Peyer's patch (tissue), 4 donors: ENCODE results near the gene NNMT.

ENCODE experiments used
- POLR2A ChIP-seq, 2 donors: fragments of 450-650 bp; IDR thresholded peaks; one replicate each; pipeline ENCODE4 v1.5.1; 2017; ENCODE audit warnings: antibody characterized with exemption in 2 of 2, mild to moderate bottlenecking in 2 of 2, moderate library complexity in 2 of 2
- TF ChIP-seq, protein P1 (sequence below), 6 experiments: fragments of 450-650 bp in 4 of 6; fragments of 200-600 bp in 2 of 6; sonication (generic) in 1 of 6; IDR thresholded peaks; one replicate each; pipeline ENCODE4 v1.5.1; 2017 to 2019; ENCODE audit warnings: antibody characterized with exemption in 6 of 6, mild to moderate bottlenecking in 3 of 6, moderate library complexity in 1 of 6

DNA sequence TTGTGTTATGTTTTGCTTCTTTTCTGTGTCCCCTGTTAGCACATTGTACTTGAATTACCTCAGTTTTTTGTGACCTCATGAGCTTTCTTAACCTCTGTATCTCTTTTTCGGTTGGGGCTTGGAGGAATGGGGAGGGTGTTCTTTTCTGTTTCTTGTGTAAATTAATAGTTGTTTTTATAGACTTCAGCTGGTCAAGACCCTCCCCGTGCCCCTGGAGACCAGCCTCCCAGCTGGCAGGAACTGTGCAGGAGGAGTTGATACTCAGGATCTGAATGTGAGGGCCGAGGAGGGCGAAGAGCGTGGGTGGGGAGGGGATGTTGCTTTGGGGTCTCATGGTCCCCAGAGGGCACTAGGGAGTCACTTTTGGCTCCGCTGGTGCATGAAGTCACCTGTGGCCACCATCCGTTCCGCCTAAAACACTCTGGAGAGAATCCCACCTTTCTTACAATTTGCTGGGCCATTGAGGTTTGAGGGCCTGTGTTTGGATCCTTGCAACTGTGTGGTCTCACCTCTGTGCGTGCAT is 44.3 kb upstream of the NNMT start:
- TF ChIP-seq, protein P1, sequence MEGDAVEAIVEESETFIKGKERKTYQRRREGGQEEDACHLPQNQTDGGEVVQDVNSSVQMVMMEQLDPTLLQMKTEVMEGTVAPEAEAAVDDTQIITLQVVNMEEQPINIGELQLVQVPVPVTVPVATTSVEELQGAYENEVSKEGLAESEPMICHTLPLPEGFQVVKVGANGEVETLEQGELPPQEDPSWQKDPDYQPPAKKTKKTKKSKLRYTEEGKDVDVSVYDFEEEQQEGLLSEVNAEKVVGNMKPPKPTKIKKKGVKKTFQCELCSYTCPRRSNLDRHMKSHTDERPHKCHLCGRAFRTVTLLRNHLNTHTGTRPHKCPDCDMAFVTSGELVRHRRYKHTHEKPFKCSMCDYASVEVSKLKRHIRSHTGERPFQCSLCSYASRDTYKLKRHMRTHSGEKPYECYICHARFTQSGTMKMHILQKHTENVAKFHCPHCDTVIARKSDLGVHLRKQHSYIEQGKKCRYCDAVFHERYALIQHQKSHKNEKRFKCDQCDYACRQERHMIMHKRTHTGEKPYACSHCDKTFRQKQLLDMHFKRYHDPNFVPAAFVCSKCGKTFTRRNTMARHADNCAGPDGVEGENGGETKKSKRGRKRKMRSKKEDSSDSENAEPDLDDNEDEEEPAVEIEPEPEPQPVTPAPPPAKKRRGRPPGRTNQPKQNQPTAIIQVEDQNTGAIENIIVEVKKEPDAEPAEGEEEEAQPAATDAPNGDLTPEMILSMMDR (IDR thresholded peaks at IDR 0.05): no peak
- TF ChIP-seq POLR2A (IDR thresholded peaks at IDR 0.05): no peak
